B cell (primary cell): ENCODE results near the gene VTCN1. TPM values are rescaled to one million over a fixed set of nuclear protein-coding genes. Genes with fewer than 3 reads are reported as not detected.
"Not testable (repeated sequence)": the region's sequence is repeated elsewhere in the genome, so short reads cannot be mapped to it uniquely, and the experiment has no call there.

Experiments
- ATAC-seq: fragments of 200-7000 bp; cut with Tn5 transposase; one replicate; pipeline ENCODE4 v1.10.0; 2021; ENCODE audit warnings: low read depth, mild to moderate bottlenecking, moderate number of reproducible peaks, moderate library complexity
- CTCF ChIA-PET: fragments of 350-600 bp; sonication (Branson Sonifier 250); formaldehyde crosslinking; loops from one replicate; lab custom pipeline; 2021; ENCODE audit warnings: antibody characterized with exemption, inconsistent platforms; lab: Charles Lee
- POLR2A ChIA-PET: fragments of 350-600 bp; sonication (Branson Sonifier 250); formaldehyde crosslinking; loops from one replicate; lab custom pipeline; 2021; ENCODE audit warnings: antibody characterized with exemption; lab: Charles Lee
- DNase-seq: peaks from one replicate; pipeline ENCODE4 v3.0.0; 2013
- H2AFZ ChIP-seq: 2 replicates; pipeline ENCODE4 v1.6.1; 2012; ENCODE audit warnings: mild to moderate bottlenecking, low read depth, low read length; ENCODE audit not compliant: insufficient read depth, poor library complexity, severe bottlenecking
- H3K27ac ChIP-seq, 2 donors: 1 replicate in 1 of 2; 2 replicates in 1 of 2; pipeline ENCODE4 v1.5.1; 2012 to 2013; ENCODE audit warnings: low read length in 2 of 2, mild to moderate bottlenecking in 2 of 2, moderate library complexity in 1 of 2
- H3K27me3 ChIP-seq, 4 experiments: fragments of 200-600 bp in 1 of 4; sonication (generic) in 1 of 4; replicated peaks in 1 of 4; 1 replicate in 2 of 4; 2 replicates in 2 of 4; pipeline versions ENCODE4 v1.6.1 to v1.7.0; 2013 to 2016; ENCODE audit warnings: low read length in 3 of 4, mild to moderate bottlenecking in 2 of 4, mixed read lengths in 1 of 4, moderate library complexity in 1 of 4; ENCODE audit not compliant: insufficient read depth in 4 of 4, control insufficient read depth in 3 of 4; ENCODE audit errors: control extremely low read depth in 1 of 4
- H3K36me3 ChIP-seq, 2 experiments: replicated peaks in 1 of 2; 1 replicate in 1 of 2; 2 replicates in 1 of 2; pipeline versions ENCODE4 v1.6.1 to v1.7.1; 2013; ENCODE audit warnings: low read length in 1 of 2; ENCODE audit not compliant: insufficient read depth in 2 of 2, control insufficient read depth in 1 of 2; ENCODE audit errors: control extremely low read depth in 1 of 2, extremely low read depth in 1 of 2
- H3K4me1 ChIP-seq, 2 donors: fragments of 200-600 bp in 1 of 2; sonication (generic) in 1 of 2; 1 replicate in 1 of 2; 2 replicates in 1 of 2; pipeline versions ENCODE4 v1.5.1 to v1.6.1; 2013 to 2017; ENCODE audit warnings: low read length in 2 of 2; ENCODE audit not compliant: control insufficient read depth in 2 of 2, insufficient read depth in 2 of 2
- H3K4me2 ChIP-seq: replicated peaks from 2 replicates; pipeline ENCODE3; 2012; ENCODE audit warnings: mild to moderate bottlenecking, low read depth, low read length; ENCODE audit not compliant: poor library complexity, severe bottlenecking
- H3K4me3 ChIP-seq, 5 experiments: fragments of 200-600 bp in 1 of 5; sonication (generic) in 1 of 5; 1 replicate in 3 of 5; 2 replicates in 2 of 5; pipeline versions ENCODE4 v1.5.1 to v1.7.0; 2011 to 2016; ENCODE audit warnings: low read length in 4 of 5, mild to moderate bottlenecking in 4 of 5, low read depth in 2 of 5, control low read depth in 1 of 5, moderate library complexity in 1 of 5; ENCODE audit not compliant: insufficient read depth in 1 of 5; ENCODE audit errors: control extremely low read depth in 1 of 5, extremely low read depth in 1 of 5
- H3K79me2 ChIP-seq: fragments of 200-600 bp; sonication (generic); one replicate; pipeline ENCODE4 v1.6.0; 2016; ENCODE audit warnings: low read length; ENCODE audit not compliant: control insufficient read depth, insufficient read depth
- H3K9ac ChIP-seq: fragments of 200-600 bp; sonication (generic); 2 replicates; pipeline ENCODE4 v1.6.1; 2017; ENCODE audit warnings: mild to moderate bottlenecking, low read length, moderate library complexity
- H3K9me3 ChIP-seq, 3 donors: one replicate each; pipeline versions ENCODE4 v1.6.1 to v1.7.1; 2013; ENCODE audit warnings: low read length in 2 of 3; ENCODE audit not compliant: control insufficient read depth in 2 of 3, insufficient read depth in 1 of 3; ENCODE audit errors: control extremely low read depth in 1 of 3
- H4K20me1 ChIP-seq: 2 replicates; pipeline ENCODE4 v1.6.0; 2012; ENCODE audit warnings: mild to moderate bottlenecking, low read length; ENCODE audit not compliant: insufficient read depth, control insufficient read depth, poor library complexity, severe bottlenecking
- H3K27ac Mint-ChIP-seq: one replicate; pipeline ENCODE4 v1.8.0; 2021; ENCODE audit warnings: mixed read lengths
- H3K27me3 Mint-ChIP-seq: one replicate; pipeline ENCODE4 v1.8.0; 2021; ENCODE audit warnings: mixed read lengths
- H3K4me1 Mint-ChIP-seq: one replicate; pipeline ENCODE4 v1.8.0; 2021; ENCODE audit warnings: mixed read lengths
- H3K4me3 Mint-ChIP-seq: one replicate; pipeline ENCODE4 v1.8.0; 2021; ENCODE audit warnings: mixed read lengths
- H3K9me3 Mint-ChIP-seq: one replicate; pipeline ENCODE4 v1.8.0; 2022; ENCODE audit warnings: mixed read lengths; ENCODE audit not compliant: insufficient read depth
- CTCF ChIP-seq: fragments of 200-600 bp; IDR thresholded peaks from one replicate; pipeline ENCODE4 v1.8.0; 2022; ENCODE audit warnings: antibody characterized with exemption, mild to moderate bottlenecking
- EZH2 ChIP-seq: IDR thresholded peaks from 2 replicates; pipeline ENCODE4 v1.6.1; 2012; ENCODE audit warnings: borderline replicate concordance, low read depth, mild to moderate bottlenecking, moderate library complexity, low read length; ENCODE audit not compliant: insufficient read depth, poor library complexity, severe bottlenecking
- WGBS: methylation state at CpG from one replicate; pipeline ENCODE4 v1.1.5; 2013; ENCODE audit warnings: missing lambda C conversion rate; ENCODE audit not compliant: insufficient coverage; 5-methylcytosine and 5-hydroxymethylcytosine counted together
- intact Hi-C: fragments of 100-400 bp; cut with micrococcal nuclease; formaldehyde crosslinking; loops from one replicate; pipeline ENCODE4 v1.10.0; 2022
- polyA plus RNA-seq: library from polyadenylated mRNA; depleted of rRNA; stranded (reverse); fragments of >200 nt; gene quantifications from 2 replicates; pipeline ENCODE4 v1.2.3, GENCODE V29; 2012
- total RNA-seq, 2 donors: library from RNA; stranded (reverse); fragments of 120-200 nt in 1 of 2; gene quantifications; 1 replicate in 1 of 2; 2 replicates in 1 of 2; pipeline versions ENCODE4 v1.2.3 to v1.2.4, GENCODE V29; 2013 to 2022

The VTCN1 gene
- total and polyA plus RNA-seq, 2 donors (not counting 1 experiment from before 2014, with no cell fraction given), result not detected

- no peak overlapping the region for H2AFZ ChIP-seq
- H3K9ac ChIP-seq, result no peak overlapping the region
- ATAC-seq, result no peak
- H3K4me3 ChIP-seq, result no peak overlapping the region
- H3K36me3 ChIP-seq, result no peaks in the 10 kb centered on the region
- H4K20me1 ChIP-seq, result no peaks in the 10 kb centered on the region
- H3K27me3 ChIP-seq, result peaks cover 0 to 8% (median 1%) of the 10 kb centered on the region in 4 experiments
- POLR2A ChIA-PET, result no interaction called here
- intact Hi-C loops, result no loop called here
- no peak for DNase-seq
- H3K27ac ChIP-seq, result no peak overlapping the region
- Mint-ChIP-seq H3K9me3 (no peaks in the 10 kb centered on the region), H3K27me3 (peaks cover 48% of the 10 kb centered on the region), H3K4me1 (no peaks in the 10 kb centered on the region), H3K27ac (no peak overlapping the region), H3K4me3 (no peak overlapping the region)
- CTCF ChIA-PET, result interaction anchor here (1.2 kb wide), 1 partner anchor 33 kb away, joined by 3 read pairs; no protein-coding TSS in a partner anchor
- H3K79me2 ChIP-seq, result no peaks in the 10 kb centered on the region
- WGBS, result no CpG with 5 or more reads among the region's 1 CpG
- no peaks in the 10 kb centered on the region for H3K4me1 ChIP-seq
- H3K9me3 ChIP-seq, result no peaks in the 10 kb centered on the region
- H3K4me2 ChIP-seq, result no peak overlapping the region
- TF ChIP-seq CTCF, result no peak
- no peak for TF ChIP-seq EZH2
These were observed 48.8 kb downstream of the VTCN1 start for GRCh38 chr1:117161887-117162286.

- H3K36me3 ChIP-seq, H2AFZ ChIP-seq, H3K79me2 ChIP-seq, ATAC-seq, H3K9ac ChIP-seq, DNase-seq, H3K9me3 ChIP-seq, H3K27ac Mint-ChIP-seq, H3K4me3 Mint-ChIP-seq, H3K4me3 ChIP-seq, H3K27ac ChIP-seq, POLR2A ChIA-PET, intact Hi-C loops, H3K9me3 Mint-ChIP-seq, H3K4me2 ChIP-seq, H3K4me1 Mint-ChIP-seq, CTCF ChIA-PET, H3K4me1 ChIP-seq, H4K20me1 ChIP-seq, H3K27me3 ChIP-seq: not testable (repeated sequence)
- peaks cover 13% of the 10 kb centered on the region for H3K27me3 Mint-ChIP-seq
- WGBS, result 55% methylated on average over 4 of the region's 5 CpGs
These were observed 59.4 kb downstream of the VTCN1 start for GRCh38 chr1:117151305-117151704.
